Measurements from ENCODE around the gene PPP1R27. TPM values are rescaled to one million over a fixed set of nuclear protein-coding genes. Genes with fewer than 3 reads are reported as not detected.
A peak's percentile ranks its signal among the peaks of the same experiment; 100 is the strongest.

Gene PPP1R27
- polyA plus RNA-seq, 1 donor (not counting 4 experiments of a cell fraction or from before 2014, with no cell fraction given): 0.12 TPM

DNA sequence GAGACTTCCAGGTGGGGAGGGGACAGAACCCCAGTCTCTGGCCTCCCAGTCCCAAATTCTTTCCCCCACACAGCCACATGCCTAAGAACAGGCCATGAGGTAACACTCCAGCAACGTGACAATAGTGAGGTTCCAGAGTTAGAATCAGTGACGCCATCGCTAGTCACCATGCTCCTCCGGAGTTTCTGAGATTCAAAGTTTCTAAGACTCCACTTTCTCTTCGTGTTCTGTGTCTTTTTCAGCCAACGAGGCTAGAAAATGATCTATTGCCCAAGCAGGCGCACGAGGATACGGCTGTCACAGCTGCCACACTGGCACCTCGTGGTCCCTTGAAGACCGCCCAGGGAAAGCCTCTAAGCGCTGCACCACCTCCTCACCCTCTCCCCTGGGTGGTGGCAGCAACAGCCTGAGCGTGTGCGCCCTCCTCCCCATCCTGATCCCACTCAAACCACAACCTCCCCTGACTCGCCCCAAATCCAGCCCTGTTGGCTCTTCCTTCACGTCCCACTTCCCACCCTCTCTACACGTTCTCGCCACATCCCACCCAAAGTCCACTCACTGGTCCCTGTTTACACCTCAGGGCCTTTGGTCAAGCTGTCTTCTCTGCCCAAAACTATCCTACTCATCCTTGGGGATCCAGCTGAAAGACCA lies 2.8 kb downstream of the PPP1R27 start:
- Histone ChIP-seq H3K9me1 (ENCODE audit: control insufficient read depth, extremely low read depth, insufficient read depth, low read length) (no peaks in the 10 kb centered on the region), H3K36me3 (ENCODE audit: control insufficient read depth in 2 of 2, extremely low read depth in 1 of 2, insufficient read depth in 2 of 2, low read length in 2 of 2) (peaks cover 0 to 3% of the 10 kb centered on the region in 2 experiments), H4K20me1 (ENCODE audit: control insufficient read depth, extremely low read depth, insufficient read depth, low read length) (no peaks in the 10 kb centered on the region), H3K9me3 (ENCODE audit: control insufficient read depth, low read depth, low read length) (no peaks in the 10 kb centered on the region), H2AFZ (ENCODE audit: control insufficient read depth, low read length) (no peak overlapping the region), H3K4me2 (ENCODE audit: control insufficient read depth, extremely low read depth, insufficient read depth, low read depth, low read length) (peak overlapping the region; percentile 87), H3K9ac (ENCODE audit: control insufficient read depth, extremely low read depth, insufficient read depth, low read length) (peak overlapping the region; percentile 62), H3K27ac (ENCODE audit: control insufficient read depth, insufficient read depth, low read length) (peak overlapping the region; percentile 15), H3K27me3 (ENCODE audit: control insufficient read depth, extremely low read depth, insufficient read depth, low read length) (no peaks in the 10 kb centered on the region), H3K4me1 (ENCODE audit: control insufficient read depth, extremely low read depth, insufficient read depth, low read length) (peaks cover 21% of the 10 kb centered on the region), H3K4me3 (ENCODE audit: control insufficient read depth in 2 of 3, extremely low read depth in 1 of 3, insufficient read depth in 2 of 3, low read depth in 1 of 3, low read length in 3 of 3) (peak overlapping the region; percentile 45 to 56 (median 51)), H3K79me2 (ENCODE audit: control insufficient read depth, insufficient read depth, low read length) (peaks cover 2% of the 10 kb centered on the region)
- dilution Hi-C loops (cut with MboI; ENCODE audit: extremely low pct_ligation_motif_present, low sequenced_read_pairs): no loop called here
- DNase-seq (ENCODE audit: low read depth, low spot score): no peak
- TF ChIP-seq, protein P1, sequence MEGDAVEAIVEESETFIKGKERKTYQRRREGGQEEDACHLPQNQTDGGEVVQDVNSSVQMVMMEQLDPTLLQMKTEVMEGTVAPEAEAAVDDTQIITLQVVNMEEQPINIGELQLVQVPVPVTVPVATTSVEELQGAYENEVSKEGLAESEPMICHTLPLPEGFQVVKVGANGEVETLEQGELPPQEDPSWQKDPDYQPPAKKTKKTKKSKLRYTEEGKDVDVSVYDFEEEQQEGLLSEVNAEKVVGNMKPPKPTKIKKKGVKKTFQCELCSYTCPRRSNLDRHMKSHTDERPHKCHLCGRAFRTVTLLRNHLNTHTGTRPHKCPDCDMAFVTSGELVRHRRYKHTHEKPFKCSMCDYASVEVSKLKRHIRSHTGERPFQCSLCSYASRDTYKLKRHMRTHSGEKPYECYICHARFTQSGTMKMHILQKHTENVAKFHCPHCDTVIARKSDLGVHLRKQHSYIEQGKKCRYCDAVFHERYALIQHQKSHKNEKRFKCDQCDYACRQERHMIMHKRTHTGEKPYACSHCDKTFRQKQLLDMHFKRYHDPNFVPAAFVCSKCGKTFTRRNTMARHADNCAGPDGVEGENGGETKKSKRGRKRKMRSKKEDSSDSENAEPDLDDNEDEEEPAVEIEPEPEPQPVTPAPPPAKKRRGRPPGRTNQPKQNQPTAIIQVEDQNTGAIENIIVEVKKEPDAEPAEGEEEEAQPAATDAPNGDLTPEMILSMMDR (optimal IDR thresholded peaks at IDR 0.05 in 1 of 3, IDR thresholded peaks at IDR 0.05 in 1 of 3, conservative IDR thresholded peaks at IDR 0.05 in 1 of 3; ENCODE audit: extremely low read depth in 1 of 3, insufficient read depth in 2 of 3, low read length in 3 of 3): no peak
- no peak for TF ChIP-seq EZH2 (IDR thresholded peaks at IDR 0.05; ENCODE audit: low read length)
- FAIRE-seq: peak; percentile 59

DNA sequence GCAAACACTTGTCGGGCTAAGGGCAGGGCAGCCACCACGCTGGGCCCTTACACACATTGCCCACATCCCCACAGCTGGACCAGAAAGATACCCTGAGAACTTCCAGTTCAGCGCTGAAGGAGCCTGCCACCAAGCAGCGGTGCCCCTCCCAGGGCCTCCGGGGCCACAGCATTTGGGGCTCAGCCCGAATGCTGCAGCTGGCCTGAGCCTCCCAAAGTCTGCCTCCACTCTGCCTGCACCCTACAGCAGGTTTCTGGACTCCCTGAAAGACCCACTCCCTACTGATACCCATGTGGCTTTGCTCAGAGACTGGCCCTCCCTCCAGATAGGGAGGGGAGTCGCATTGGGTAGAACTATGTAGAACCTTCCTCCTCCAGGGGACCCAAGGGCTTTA lies 3.3 kb downstream of the PPP1R27 start:
- Histone ChIP-seq H2AFZ (ENCODE audit: control insufficient read depth, low read length) (no peak overlapping the region), H3K4me2 (ENCODE audit: control insufficient read depth, extremely low read depth, insufficient read depth, low read depth, low read length) (peak overlapping the region; percentile 87), H3K79me2 (ENCODE audit: control insufficient read depth, insufficient read depth, low read length) (peaks cover 2% of the 10 kb centered on the region), H4K20me1 (ENCODE audit: control insufficient read depth, extremely low read depth, insufficient read depth, low read length) (no peaks in the 10 kb centered on the region), H3K4me1 (ENCODE audit: control insufficient read depth, extremely low read depth, insufficient read depth, low read length) (peaks cover 21% of the 10 kb centered on the region), H3K9ac (ENCODE audit: control insufficient read depth, extremely low read depth, insufficient read depth, low read length) (no peak overlapping the region), H3K36me3 (ENCODE audit: control insufficient read depth in 2 of 2, extremely low read depth in 1 of 2, insufficient read depth in 2 of 2, low read length in 2 of 2) (peaks cover 0 to 3% of the 10 kb centered on the region in 2 experiments), H3K9me1 (ENCODE audit: control insufficient read depth, extremely low read depth, insufficient read depth, low read length) (no peaks in the 10 kb centered on the region), H3K27ac (ENCODE audit: control insufficient read depth, insufficient read depth, low read length) (no peak overlapping the region), H3K27me3 (ENCODE audit: control insufficient read depth, extremely low read depth, insufficient read depth, low read length) (no peaks in the 10 kb centered on the region), H3K9me3 (ENCODE audit: control insufficient read depth, low read depth, low read length) (no peaks in the 10 kb centered on the region), H3K4me3 (ENCODE audit: control insufficient read depth in 2 of 3, extremely low read depth in 1 of 3, insufficient read depth in 2 of 3, low read depth in 1 of 3, low read length in 3 of 3) (no peak overlapping the region)
- TF ChIP-seq, protein P1 (optimal IDR thresholded peaks at IDR 0.05 in 1 of 3, IDR thresholded peaks at IDR 0.05 in 1 of 3, conservative IDR thresholded peaks at IDR 0.05 in 1 of 3; ENCODE audit: extremely low read depth in 1 of 3, insufficient read depth in 2 of 3, low read length in 3 of 3): no peak
- TF ChIP-seq EZH2 (IDR thresholded peaks at IDR 0.05; ENCODE audit: low read length): no peak
- no peak for FAIRE-seq
- no peak for DNase-seq (ENCODE audit: low read depth, low spot score)
- dilution Hi-C loops (cut with MboI; ENCODE audit: extremely low pct_ligation_motif_present, low sequenced_read_pairs): no loop called here

Data from keratinocyte (primary cell).